MCF 10A (cell line): Measurements from ENCODE around the gene MYOT. TPM values are rescaled to one million over a fixed set of nuclear protein-coding genes. Genes with fewer than 3 reads are reported as not detected.
"Not testable (repeated sequence)": the region's sequence is repeated elsewhere in the genome, so short reads cannot be mapped to it uniquely, and the experiment has no call there.

Source experiments
- BruUV-seq: library from RNA; stranded (reverse); fragments of 400-500 nt; replicated peaks from 2 replicates; lab custom pipeline; 2021; lab: Mats Ljungman, UMichigan
- CTCF ChIA-PET: fragments of 300-600 bp; sonication (Branson Sonifier 250); formaldehyde crosslinking; extraction: SDS; loops from one replicate; lab custom pipeline; 2021; ENCODE audit warnings: antibody characterized with exemption, inconsistent platforms; lab: Yijun Ruan, JAX
- POLR2A ChIA-PET: fragments of 300-600, 350-650 bp; sonication (Branson Sonifier 250); formaldehyde crosslinking; extraction: SDS; loops from one replicate; lab custom pipeline; 2020; ENCODE audit warnings: antibody characterized with exemption, inconsistent platforms; lab: Yijun Ruan, JAX
- DNase-seq: peaks from one replicate; pipeline ENCODE4 v3.0.0-alpha.2; 2018; ENCODE audit not compliant: unreplicated experiment
- H3K27ac Mint-ChIP-seq: one replicate; pipeline ENCODE4 v1.8.0; 2022; ENCODE audit warnings: mild to moderate bottlenecking, low read depth, mixed read lengths; ENCODE audit not compliant: unreplicated experiment
- H3K27me3 Mint-ChIP-seq: one replicate; pipeline ENCODE4 v1.8.0; 2022; ENCODE audit warnings: mixed read lengths; ENCODE audit not compliant: insufficient read depth, unreplicated experiment
- H3K36me3 Mint-ChIP-seq: one replicate; pipeline ENCODE4 v1.8.0; 2022; ENCODE audit warnings: mild to moderate bottlenecking, moderate library complexity, mixed read lengths; ENCODE audit not compliant: insufficient read depth, unreplicated experiment
- H3K4me1 Mint-ChIP-seq: one replicate; pipeline ENCODE4 v1.8.0; 2022; ENCODE audit warnings: mixed read lengths; ENCODE audit not compliant: insufficient read depth, unreplicated experiment
- H3K4me3 Mint-ChIP-seq: one replicate; pipeline ENCODE4 v1.8.0; 2022; ENCODE audit warnings: mild to moderate bottlenecking, moderate library complexity, mixed read lengths; ENCODE audit not compliant: unreplicated experiment
- H3K9me3 Mint-ChIP-seq: one replicate; pipeline ENCODE4 v1.8.0; 2022; ENCODE audit warnings: mixed read lengths; ENCODE audit not compliant: unreplicated experiment
- CTCF ChIP-seq: fragments of 200-600 bp; IDR thresholded peaks from one replicate; pipeline ENCODE4 v1.8.0; 2022; ENCODE audit warnings: antibody characterized with exemption, mild to moderate bottlenecking; ENCODE audit not compliant: unreplicated experiment
- intact Hi-C: fragments of 100-400 bp; cut with micrococcal nuclease; formaldehyde crosslinking; loops from 2 replicates; pipeline ENCODE4 v1.14.1; 2022
- total RNA-seq: library from RNA; stranded (reverse); gene quantifications from 2 replicates; pipeline ENCODE4 v1.2.3, GENCODE V29; 2022

The MYOT gene
- total RNA-seq, 1 experiment from 2014 or later: not detected

GRCh38 chr5:137858223-137858916 is 9.3 kb upstream of the MYOT start:
- ChIA-PET CTCF (no interaction called here), POLR2A (interaction anchor here (0.6 to 1.0 kb wide), 3 partner anchors 9 to 31 kb away, joined by 3 read pairs; partner anchors contain the start of gene MYOT)
- H3K36me3 Mint-ChIP-seq: no peaks in the 10 kb centered on the region
- peak; percentile 54 for DNase-seq
- intact Hi-C loops: no loop called here
- no TSS peak for BruUV-seq
- peak overlapping the region; percentile 51 for H3K4me3 Mint-ChIP-seq
- H3K4me1 Mint-ChIP-seq: peaks cover 9% of the 10 kb centered on the region
- H3K27me3 Mint-ChIP-seq: no peaks in the 10 kb centered on the region
- no peaks in the 10 kb centered on the region for H3K9me3 Mint-ChIP-seq
- H3K27ac Mint-ChIP-seq: peak overlapping the region; percentile 54
- no peak for TF ChIP-seq CTCF

GRCh38 chr5:137858954-137859353 is 8.7 kb upstream of the MYOT start:
- DNase-seq: no peak
- ChIA-PET CTCF (interaction anchor here (0.7 kb wide), 1 partner anchor 8 kb away, joined by 4 read pairs; no protein-coding TSS in a partner anchor), POLR2A (no interaction called here)
- no TSS peak for BruUV-seq
- Mint-ChIP-seq H3K27me3 (no peaks in the 10 kb centered on the region), H3K27ac (no peak overlapping the region), H3K9me3 (no peaks in the 10 kb centered on the region), H3K36me3 (no peaks in the 10 kb centered on the region), H3K4me3 (no peak overlapping the region), H3K4me1 (peaks cover 9% of the 10 kb centered on the region)
- no peak for TF ChIP-seq CTCF
- intact Hi-C loops: no loop called here

- Mint-ChIP-seq H3K9me3 (no peaks in the 10 kb centered on the region), H3K4me3 (no peak overlapping the region), H3K4me1 (peaks cover 9% of the 10 kb centered on the region), H3K27me3 (no peaks in the 10 kb centered on the region), H3K36me3 (no peaks in the 10 kb centered on the region), H3K27ac (no peak overlapping the region)
- no peak for TF ChIP-seq CTCF
- no TSS peak for BruUV-seq
- ChIA-PET POLR2A (no interaction called here), CTCF (interaction anchor here (1.5 kb wide), 1 partner anchor 83 kb away, joined by 5 read pairs; no protein-coding TSS in a partner anchor)
- DNase-seq: no peak
- intact Hi-C loops: no loop called here
Observed at GRCh38 chr5:137862251-137862650, 5.4 kb upstream of the MYOT start.

- BruUV-seq, intact Hi-C loops, H3K4me1 Mint-ChIP-seq, DNase-seq, H3K27ac Mint-ChIP-seq, H3K4me3 Mint-ChIP-seq, H3K36me3 Mint-ChIP-seq, POLR2A ChIA-PET, H3K9me3 Mint-ChIP-seq, H3K27me3 Mint-ChIP-seq: not testable (repeated sequence)
- CTCF ChIA-PET: interaction anchor here (1.7 kb wide), 1 partner anchor 33 kb away, joined by 4 read pairs; no protein-coding TSS in a partner anchor
Observed at GRCh38 chr5:137863653-137864052, 4.0 kb upstream of the MYOT start.
